HEK293T (cell line): ENCODE data around the gene NR5A1.

Source experiments
- ARNT ChIP-seq: fragments of 450-650 bp; IDR thresholded peaks from 2 replicates; pipeline ENCODE4 v1.6.1; 2017; ENCODE audit warnings: mild to moderate bottlenecking
- BHLHE40 ChIP-seq: fragments of 450-650 bp; IDR thresholded peaks from 2 replicates; pipeline ENCODE4 v1.6.1; 2016; ENCODE audit warnings: mild to moderate bottlenecking, moderate library complexity, borderline replicate concordance
- ELF4 ChIP-seq: fragments of 450-650 bp; IDR thresholded peaks from 2 replicates; pipeline ENCODE4 v1.6.1; 2017; ENCODE audit warnings: antibody characterized with exemption
- FOXA1 ChIP-seq: fragments of 450-650 bp; IDR thresholded peaks from 2 replicates; pipeline ENCODE4 v1.6.1; 2016; ENCODE audit warnings: mild to moderate bottlenecking
- FOXK2 ChIP-seq: fragments of 450-650 bp; IDR thresholded peaks from 2 replicates; pipeline ENCODE4 v1.6.1; 2016; ENCODE audit warnings: mild to moderate bottlenecking
- FOXM1 ChIP-seq: fragments of 450-650 bp; IDR thresholded peaks from 2 replicates; pipeline ENCODE4 v1.6.1; 2017; ENCODE audit warnings: mild to moderate bottlenecking, borderline replicate concordance
- L3MBTL2 ChIP-seq: fragments of 450-650 bp; conservative IDR thresholded peaks from 2 replicates; pipeline ENCODE4 v1.6.1; 2016; ENCODE audit warnings: mild to moderate bottlenecking
- NFRKB ChIP-seq: fragments of 450-650 bp; IDR thresholded peaks from 2 replicates; pipeline ENCODE4 v1.6.1; 2016; ENCODE audit warnings: mild to moderate bottlenecking, moderate library complexity
- SP1 ChIP-seq: fragments of 450-650 bp; IDR thresholded peaks from 2 replicates; pipeline ENCODE4 v1.6.1; 2017
- SUZ12 ChIP-seq: fragments of 450-650 bp; IDR thresholded peaks from 2 replicates; pipeline ENCODE4 v1.6.1; 2016; ENCODE audit warnings: mild to moderate bottlenecking
- TARDBP ChIP-seq: fragments of 450-650 bp; IDR thresholded peaks from 2 replicates; pipeline ENCODE4 v1.6.1; 2016
- ZNF384 ChIP-seq: fragments of 450-650 bp; IDR thresholded peaks from 2 replicates; pipeline ENCODE4 v1.6.1; 2016
- TF ChIP-seq, protein P1 (sequence below): fragments of 450-650 bp; IDR thresholded peaks from 2 replicates; pipeline ENCODE4 v1.6.1; 2016

DNA sequence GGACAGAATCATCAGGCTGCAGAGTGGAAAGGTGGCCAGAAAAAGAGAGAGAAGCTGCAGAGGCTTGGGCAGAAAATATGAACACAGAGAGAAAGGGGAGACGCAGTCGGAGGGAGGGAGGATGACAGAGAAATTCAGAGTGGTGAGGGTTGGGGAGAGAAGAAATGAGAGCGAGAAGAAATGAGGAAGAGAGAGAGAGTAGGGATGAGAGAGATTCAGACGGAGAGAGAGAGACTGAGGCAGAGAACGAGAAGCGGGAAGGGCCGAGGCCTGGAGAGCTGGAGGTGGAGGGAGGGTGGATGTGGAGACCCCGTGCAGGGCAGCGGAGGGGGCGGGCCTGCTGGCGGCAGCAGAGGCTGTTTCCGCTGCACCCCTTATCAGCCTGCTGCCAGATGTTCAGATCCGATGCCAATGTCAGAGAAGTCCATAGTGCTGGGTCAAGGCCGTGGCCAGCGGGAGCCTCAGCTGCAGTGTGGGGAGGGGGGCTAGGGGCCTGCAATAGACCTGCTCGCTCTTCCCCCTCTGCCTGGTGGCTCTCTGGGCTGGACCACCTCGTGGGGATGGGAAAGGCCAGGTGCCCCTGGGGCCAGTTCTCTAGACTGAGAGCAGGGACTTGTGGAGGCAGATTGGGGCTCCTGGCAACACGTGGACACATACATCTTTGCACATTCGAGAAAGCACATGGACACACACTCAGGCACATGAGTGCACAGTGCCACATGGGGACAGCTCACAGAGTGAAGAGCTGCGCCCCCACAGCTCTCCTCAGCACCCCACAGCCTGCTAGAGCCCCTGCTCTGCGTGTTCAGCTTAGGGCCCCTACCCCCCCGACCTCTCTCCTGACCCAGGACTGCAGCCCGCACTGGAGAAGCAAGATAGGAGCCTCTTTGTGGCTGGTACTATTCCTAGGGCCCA lies 4.9 kb upstream of the NR5A1 start:
- TF ChIP-seq SP1 (no peak), FOXA1 (no peak), ELF4 (no peak), FOXM1 (no peak), FOXK2 (no peak), BHLHE40 (no peak), L3MBTL2 (no peak), ARNT (no peak), ZNF384 (no peak), SUZ12 (no peak), TARDBP (no peak), NFRKB (no peak)
- TF ChIP-seq, protein P1, sequence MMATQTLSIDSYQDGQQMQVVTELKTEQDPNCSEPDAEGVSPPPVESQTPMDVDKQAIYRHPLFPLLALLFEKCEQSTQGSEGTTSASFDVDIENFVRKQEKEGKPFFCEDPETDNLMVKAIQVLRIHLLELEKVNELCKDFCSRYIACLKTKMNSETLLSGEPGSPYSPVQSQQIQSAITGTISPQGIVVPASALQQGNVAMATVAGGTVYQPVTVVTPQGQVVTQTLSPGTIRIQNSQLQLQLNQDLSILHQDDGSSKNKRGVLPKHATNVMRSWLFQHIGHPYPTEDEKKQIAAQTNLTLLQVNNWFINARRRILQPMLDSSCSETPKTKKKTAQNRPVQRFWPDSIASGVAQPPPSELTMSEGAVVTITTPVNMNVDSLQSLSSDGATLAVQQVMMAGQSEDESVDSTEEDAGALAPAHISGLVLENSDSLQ: no peak
